Measurements from ENCODE around the gene PLSCR5.

The PLSCR5 gene

GRCh38 chr3:146605106-146605505 lies at the start of gene PLSCR5:
TSS of gene PLSCR5 (minus strand) at chr3:146605346. CDS start at chr3:146605212, 134 bp downstream.
- no peak for DNase-seq (ENCODE audit: low read depth)

GRCh38 chr3:146653978-146654377 lies 48.8 kb upstream of the PLSCR5 start:
- DNase-seq (ENCODE audit: low read depth), result no peak

DNA sequence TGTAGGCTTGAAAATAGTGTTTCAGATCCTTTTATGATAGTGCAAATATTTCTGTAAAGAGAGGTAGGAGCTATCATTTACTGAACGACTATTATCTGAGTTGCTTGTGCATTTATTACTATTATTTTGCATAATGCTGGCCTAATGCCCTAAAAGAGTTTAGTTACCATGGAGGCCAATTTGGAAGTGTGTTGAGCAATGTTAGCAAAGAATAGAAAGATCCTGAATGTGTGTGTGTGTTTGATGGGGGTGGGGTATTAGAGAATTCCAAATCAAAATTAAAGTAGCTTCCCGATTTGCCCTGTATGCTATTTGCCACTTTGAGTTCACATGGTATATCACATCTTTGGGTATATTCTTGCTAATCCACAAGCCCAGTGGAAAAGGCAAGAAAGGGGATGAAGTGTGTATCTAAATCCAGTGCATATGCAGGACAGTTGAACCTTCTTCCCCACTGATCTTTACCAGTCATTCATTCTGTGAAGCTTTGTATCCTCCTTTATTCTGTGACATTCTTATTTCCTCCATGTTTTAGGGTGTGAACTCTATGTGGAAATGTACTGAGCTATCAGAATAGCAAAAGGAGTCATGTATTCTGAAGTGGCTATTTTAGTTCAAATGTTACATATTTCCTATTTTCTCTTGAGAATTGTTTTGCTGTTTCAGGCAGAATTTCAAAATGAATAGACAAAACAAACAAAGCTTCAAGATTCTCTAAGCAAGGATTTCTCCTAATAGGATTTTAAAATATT lies 45.7 kb upstream of the PLSCR5 start:
- no peak for DNase-seq (ENCODE audit: low read depth)

DNA sequence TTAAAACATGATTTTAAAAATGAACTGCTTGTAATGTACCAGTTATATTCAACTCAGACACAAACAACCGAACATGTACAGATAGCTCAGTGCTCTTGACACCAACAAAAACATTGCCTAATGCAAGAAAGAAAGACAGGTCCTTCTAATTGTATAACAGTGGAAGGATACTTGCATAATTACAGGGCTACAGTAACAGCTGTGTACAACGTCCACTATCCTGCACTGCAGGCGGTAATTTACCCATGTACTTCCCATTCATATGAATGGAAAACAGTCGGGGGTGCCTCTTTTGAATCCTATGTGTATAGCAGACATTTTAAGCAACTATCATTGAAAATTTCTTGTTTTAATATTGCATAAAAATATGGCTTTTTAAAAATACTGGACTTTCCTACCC lies 41.1 kb upstream of the PLSCR5 start:
- DNase-seq (ENCODE audit: low read depth), result no peak

- no peak for DNase-seq (ENCODE audit: low read depth)
Measured at GRCh38 chr3:146640955-146641867, 36.1 kb upstream of the PLSCR5 start.

DNA sequence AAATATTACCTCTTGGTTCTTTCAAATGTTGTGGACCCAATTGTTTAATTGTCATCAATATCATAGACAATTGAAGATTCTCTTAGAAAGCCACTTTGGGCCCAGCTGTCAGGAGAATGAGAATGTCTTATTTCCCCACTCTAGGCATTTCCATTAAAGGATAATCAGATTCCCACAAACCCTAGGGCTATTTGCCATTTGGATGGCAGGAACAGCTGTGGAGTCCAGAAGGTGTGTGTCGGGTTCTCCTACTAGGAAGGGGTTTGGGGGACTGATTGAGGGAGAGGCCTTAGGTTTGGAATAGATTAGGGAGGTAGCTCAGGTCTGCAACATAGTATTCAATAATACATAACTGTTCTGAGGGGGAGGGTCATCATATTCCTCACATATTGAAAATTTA lies 35.2 kb upstream of the PLSCR5 start:
- DNase-seq (ENCODE audit: low read depth), result no peak

- no peak for DNase-seq (ENCODE audit: low read depth)
Measured at GRCh38 chr3:146638718-146639117, 33.6 kb upstream of the PLSCR5 start.

DNA sequence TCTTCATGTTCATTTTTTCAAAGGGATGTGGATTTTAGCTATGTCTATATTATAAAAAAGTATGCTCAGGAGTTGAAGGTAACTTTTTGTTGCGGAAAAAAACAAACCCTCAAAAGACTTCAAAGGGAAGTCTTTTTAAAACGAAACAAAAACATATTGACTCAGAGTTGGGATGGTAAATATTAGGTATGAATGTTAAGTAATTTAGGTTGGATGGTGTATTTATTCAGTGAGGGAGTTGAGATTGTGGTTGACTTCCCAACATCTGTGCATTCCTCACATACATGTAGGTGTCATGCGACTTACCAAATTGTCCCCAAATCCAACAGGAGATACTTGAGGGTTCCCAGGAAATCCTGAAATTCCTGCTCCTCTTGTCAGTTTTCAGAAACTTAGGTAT lies 32.7 kb upstream of the PLSCR5 start:
- DNase-seq (ENCODE audit: low read depth), result no peak

- DNase-seq (ENCODE audit: low read depth), result no peak
Measured at GRCh38 chr3:146636881-146637280, 31.7 kb upstream of the PLSCR5 start.

- no peak for DNase-seq (ENCODE audit: low read depth)
Measured at GRCh38 chr3:146634346-146634745, 29.2 kb upstream of the PLSCR5 start.

- no peak for DNase-seq (ENCODE audit: low read depth)
Measured at GRCh38 chr3:146628671-146629070, 23.5 kb upstream of the PLSCR5 start.

DNA sequence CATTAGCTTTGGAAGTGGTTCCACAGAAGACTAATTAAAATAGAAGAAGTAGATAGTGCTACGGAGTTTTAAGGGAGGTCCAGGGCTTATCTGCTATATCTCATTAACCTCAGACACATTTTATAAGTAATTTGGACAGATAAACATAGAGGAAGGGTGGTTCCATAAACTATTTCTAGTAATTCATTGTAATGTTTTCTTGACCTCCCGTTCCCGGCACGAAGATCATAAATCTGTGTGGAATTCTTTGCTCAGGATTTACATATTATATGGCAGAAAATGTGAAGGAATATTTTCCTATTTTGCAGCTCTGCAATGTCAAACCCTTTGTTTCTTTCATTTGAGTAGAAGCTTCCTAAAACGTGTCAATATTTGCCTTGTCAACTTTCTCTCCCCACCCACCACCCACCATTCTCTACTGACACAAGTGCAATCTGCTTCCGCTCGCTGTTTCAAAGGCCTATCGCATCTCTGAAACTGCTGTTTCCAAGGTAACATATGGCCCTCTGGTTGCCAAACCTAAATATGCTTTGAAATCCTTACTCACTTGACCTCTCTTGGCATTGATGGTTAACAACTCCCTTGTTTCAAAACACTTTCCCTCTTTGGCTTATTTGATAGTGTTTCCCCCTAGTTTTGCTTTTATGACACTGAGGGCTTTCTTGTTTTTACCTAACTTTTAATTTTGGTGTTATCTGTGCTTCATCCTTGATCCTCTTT lies 21.4 kb upstream of the PLSCR5 start:
- no peak for DNase-seq (ENCODE audit: low read depth)

GRCh38 chr3:146625186-146625775 lies 20.1 kb upstream of the PLSCR5 start:
- no peak for DNase-seq (ENCODE audit: low read depth)

DNA sequence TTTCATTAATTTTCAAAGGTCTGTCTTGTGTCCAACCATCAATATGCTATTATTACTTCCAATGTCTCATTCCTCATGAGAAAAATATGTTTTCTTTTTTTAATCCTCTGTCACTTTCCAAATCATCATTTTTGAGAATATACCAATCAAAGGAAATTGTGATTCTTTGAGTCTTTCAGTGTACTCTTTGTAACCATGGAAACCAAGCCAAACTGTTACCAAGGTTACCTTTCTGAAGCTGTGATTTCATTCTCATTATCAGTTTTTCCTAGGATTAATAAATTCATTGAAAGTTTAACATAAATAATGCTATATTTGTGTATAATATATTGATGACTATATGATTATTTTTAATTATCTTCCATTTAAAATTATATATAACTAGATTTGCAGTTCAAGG lies 16.6 kb upstream of the PLSCR5 start:
- DNase-seq (ENCODE audit: low read depth), result no peak

- DNase-seq (ENCODE audit: low read depth), result no peak
Measured at GRCh38 chr3:146612015-146612414, 6.9 kb upstream of the PLSCR5 start.

- no peak for DNase-seq (ENCODE audit: low read depth)
Measured at GRCh38 chr3:146611096-146611495, 6.0 kb upstream of the PLSCR5 start.

DNA sequence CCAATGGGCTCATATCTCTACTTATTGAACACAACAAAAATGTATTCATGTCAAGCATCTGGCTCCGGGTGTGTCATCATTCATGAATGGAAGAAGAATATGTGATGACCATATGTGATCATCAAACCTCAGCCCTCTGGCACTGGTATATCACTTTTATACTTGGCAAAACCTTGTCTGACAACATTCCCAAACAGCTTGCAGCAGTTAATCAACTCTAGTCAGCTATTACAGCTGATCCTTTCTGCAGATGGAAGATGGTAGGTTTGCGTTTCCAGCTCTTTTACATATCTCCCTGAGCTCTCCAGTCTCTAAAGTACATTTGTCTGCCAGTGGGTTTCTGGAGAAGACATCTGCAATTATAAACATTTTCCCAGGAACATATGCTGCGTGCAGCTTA lies 6.6 kb downstream of the PLSCR5 start:
- no peak for DNase-seq (ENCODE audit: low read depth)

DNA sequence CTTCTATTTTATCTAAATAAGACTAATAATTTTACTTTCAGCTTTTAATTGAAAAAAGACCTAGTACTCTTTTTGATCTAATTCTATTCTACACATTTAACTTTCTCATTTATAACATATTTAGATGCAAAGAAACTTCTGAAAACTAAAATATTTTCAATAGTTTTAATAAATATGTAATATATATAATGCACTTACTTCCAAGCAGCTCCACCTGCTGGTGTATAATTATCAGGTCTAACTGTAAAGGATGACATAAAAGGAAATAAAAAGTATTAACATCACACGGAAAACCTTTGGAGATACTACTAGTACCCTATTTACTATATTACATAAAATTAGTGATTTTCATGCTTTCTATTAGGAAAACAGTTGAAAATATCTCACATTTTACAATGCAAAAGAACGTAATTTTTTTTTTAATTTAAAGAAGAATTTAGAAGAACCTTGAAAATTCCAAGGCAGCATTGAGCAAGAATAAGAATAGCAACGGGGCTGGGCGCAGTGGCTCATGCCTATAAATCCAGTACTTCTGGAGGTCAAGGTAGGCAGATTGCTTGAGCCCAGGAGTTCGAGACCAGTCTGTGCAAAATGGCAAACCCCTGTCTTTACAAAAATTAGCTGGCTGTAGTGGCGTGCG lies 10.2 kb downstream of the PLSCR5 start:
- DNase-seq (ENCODE audit: low read depth), result no peak

- no peak for DNase-seq (ENCODE audit: low read depth)
Measured at GRCh38 chr3:146593776-146594175, 11.4 kb downstream of the PLSCR5 start.

- DNase-seq (ENCODE audit: low read depth), result no peak
Measured at GRCh38 chr3:146590521-146590920, 14.6 kb downstream of the PLSCR5 start.

DNA sequence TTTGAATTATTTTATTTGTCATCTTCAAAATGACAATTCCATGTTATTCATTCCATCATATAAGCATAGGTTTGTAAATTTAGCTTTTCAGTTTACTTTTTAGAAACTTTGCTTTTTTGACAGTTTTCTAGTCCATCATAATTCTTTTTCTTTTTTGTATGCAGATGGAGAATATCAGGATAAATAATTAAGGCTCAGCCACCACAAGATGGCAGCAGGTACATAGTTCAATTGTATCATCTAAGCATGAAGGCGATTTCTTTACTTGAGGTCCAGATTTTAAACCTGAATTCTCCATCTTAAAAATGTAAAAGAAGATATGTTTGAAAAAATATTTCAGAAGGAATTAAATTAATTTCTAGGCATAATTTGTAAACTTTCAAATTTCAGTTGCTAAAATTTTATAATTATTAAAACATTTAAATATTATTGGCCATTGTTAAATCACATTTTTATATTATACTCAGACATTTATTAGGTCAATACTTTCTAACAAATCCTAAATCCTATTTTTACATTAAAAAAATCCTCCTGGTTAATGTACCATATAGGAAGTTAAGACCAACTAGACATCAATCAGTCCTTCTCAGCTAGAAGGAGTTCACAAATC lies 15.1 kb downstream of the PLSCR5 start:
- DNase-seq (ENCODE audit: low read depth), result no peak
